ENCODE data around the gene CEP192. TPM values are rescaled to one million over a fixed set of nuclear protein-coding genes. Genes with fewer than 3 reads are reported as not detected.
"Not testable (repeated sequence)": the region's sequence is repeated elsewhere in the genome, so short reads cannot be mapped to it uniquely, and the experiment has no call there.

CEP192 gene
- total RNA-seq, 1 donor from 2014 or later = 31.2 TPM

DNA sequence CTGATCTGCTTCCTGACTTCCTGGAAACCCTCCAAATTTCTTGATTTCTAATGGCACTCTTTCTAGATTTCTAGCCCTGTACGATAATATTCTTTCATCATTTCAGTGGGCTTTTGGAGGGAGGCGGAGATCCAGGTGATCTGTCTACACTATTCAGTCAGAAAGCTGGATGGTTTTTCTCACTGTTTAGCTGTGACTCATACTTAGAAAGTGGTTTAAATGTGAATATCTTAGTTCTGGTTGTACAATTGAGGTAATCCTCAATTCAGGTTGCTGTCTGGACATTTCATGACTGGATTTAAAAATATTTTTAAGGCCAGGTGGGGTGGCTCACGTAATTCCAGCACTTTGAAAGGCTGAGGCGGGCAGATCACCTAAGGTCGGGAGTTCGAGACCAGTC is 22.5 kb upstream of the CEP192 start:
- peaks cover 40% of the 10 kb centered on the region for H3K36me3 Mint-ChIP-seq (ENCODE audit: low read depth)
- H3K4me3 Mint-ChIP-seq = no peak overlapping the region
- no peak overlapping the region for H3K27ac Mint-ChIP-seq
- no peak for DNase-seq (ENCODE audit: low spot score)
- no peaks in the 10 kb centered on the region for H3K27me3 Mint-ChIP-seq (ENCODE audit: insufficient read depth)
- intact Hi-C loops (cut with micrococcal nuclease) = no loop called here
- H3K9me3 Mint-ChIP-seq = no peaks in the 10 kb centered on the region
- peaks cover 18% of the 10 kb centered on the region for H3K4me1 Mint-ChIP-seq (ENCODE audit: low read depth)

DNA sequence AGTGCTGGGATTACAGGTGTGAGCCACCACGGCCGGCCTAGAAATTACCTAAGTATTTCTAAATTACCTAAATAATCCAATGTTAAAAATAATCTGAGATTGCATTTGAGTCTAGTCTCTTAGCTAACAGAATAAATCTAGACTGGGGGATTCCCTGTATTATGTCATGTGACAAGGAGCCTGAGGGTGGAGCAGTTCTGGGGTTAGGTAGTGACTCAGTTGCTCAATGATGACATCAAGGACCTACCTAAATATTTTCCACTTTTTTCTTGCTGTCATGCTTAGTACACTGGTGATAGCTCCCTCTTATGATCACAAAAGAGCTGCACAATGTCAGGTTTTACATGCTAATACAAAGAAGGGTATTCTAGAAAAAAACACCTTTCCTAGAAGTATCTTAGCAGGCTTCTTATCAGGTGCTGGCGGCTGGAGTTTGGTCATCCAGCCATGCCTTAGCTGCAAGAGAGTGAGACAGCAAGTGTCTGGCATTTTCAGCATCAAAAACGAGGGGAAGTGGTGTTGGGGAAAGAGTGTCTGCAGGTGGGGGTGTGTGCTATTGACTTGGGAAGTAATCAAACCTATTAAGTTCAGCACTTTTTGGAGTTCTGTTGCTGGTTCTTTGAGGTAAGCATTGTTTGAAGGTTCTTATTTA is 17.5 kb upstream of the CEP192 start:
- peaks cover 13% of the 10 kb centered on the region for H3K4me1 Mint-ChIP-seq (ENCODE audit: low read depth)
- no peak overlapping the region for H3K27ac Mint-ChIP-seq
- intact Hi-C loops (cut with micrococcal nuclease) = no loop called here
- H3K36me3 Mint-ChIP-seq (ENCODE audit: low read depth) = peaks cover 36% of the 10 kb centered on the region
- DNase-seq (ENCODE audit: low spot score) = no peak
- no peaks in the 10 kb centered on the region for H3K9me3 Mint-ChIP-seq
- no peaks in the 10 kb centered on the region for H3K27me3 Mint-ChIP-seq (ENCODE audit: insufficient read depth)
- H3K4me3 Mint-ChIP-seq = no peak overlapping the region

DNA sequence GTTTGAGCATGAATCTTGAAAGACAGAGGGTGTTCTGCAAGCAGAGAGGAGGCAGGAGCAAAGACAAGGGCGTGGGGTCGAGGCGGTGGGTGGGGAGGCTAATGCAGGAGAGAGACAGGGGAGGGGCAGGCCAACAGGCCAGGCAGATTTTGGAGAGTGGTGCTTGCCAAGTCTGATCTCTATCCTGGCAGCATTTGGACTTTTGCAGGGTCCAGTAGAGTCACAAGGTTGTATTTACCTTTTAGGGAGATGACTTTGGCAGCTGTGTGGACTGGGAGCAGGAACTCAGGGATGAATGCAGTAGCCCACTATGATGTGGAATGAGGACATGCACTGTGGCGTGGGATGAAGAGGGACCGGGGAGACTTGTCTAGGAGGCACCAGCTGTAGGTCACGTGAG is 15.7 kb upstream of the CEP192 start:
- Mint-ChIP-seq H3K4me3 (no peak overlapping the region), H3K36me3 (ENCODE audit: low read depth) (peaks cover 32% of the 10 kb centered on the region), H3K9me3 (no peaks in the 10 kb centered on the region), H3K27ac (no peak overlapping the region), H3K27me3 (ENCODE audit: insufficient read depth) (no peaks in the 10 kb centered on the region), H3K4me1 (ENCODE audit: low read depth) (peaks cover 10% of the 10 kb centered on the region)
- intact Hi-C loops (cut with micrococcal nuclease) = no loop called here
- DNase-seq (ENCODE audit: low spot score) = no peak

GRCh38 chr18:12976305-12976704 is 14.9 kb upstream of the CEP192 start:
- H3K27ac Mint-ChIP-seq = no peak overlapping the region
- H3K36me3 Mint-ChIP-seq (ENCODE audit: low read depth) = peaks cover 26% of the 10 kb centered on the region
- H3K4me3 Mint-ChIP-seq = no peak overlapping the region
- H3K9me3 Mint-ChIP-seq = no peaks in the 10 kb centered on the region
- H3K4me1 Mint-ChIP-seq (ENCODE audit: low read depth) = peaks cover 5% of the 10 kb centered on the region
- no peak for DNase-seq (ENCODE audit: low spot score)
- intact Hi-C loops (cut with micrococcal nuclease) = no loop called here
- no peaks in the 10 kb centered on the region for H3K27me3 Mint-ChIP-seq (ENCODE audit: insufficient read depth)

DNA sequence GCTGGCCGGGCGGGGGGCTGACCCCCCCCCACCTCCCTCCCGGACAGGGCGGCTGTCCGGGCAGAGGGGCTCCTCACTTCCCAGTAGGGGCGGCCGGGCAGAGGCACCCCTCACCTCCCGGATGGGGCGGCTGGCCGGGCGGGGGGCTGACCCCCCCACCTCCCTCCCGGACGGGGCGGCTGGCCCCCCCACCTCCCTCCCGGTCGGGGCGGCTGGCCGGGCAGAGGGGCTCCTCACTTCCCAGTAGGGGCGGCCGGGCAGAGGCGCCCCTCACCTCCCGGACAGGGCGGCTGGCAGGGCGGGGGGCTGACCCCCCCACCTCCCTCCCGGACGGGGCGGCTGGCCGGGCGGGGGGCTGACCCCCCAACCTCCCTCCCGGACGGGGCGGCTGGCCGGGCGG is 11.1 kb upstream of the CEP192 start:
- H3K4me1 Mint-ChIP-seq (ENCODE audit: low read depth); H3K9me3 Mint-ChIP-seq; DNase-seq (ENCODE audit: low spot score); intact Hi-C loops (cut with micrococcal nuclease); H3K27ac Mint-ChIP-seq; H3K27me3 Mint-ChIP-seq (ENCODE audit: insufficient read depth); H3K4me3 Mint-ChIP-seq: not testable (repeated sequence)
- H3K36me3 Mint-ChIP-seq (ENCODE audit: low read depth) = peaks cover 29% of the 10 kb centered on the region

- intact Hi-C loops (cut with micrococcal nuclease) = loop anchor here (2.0 to 10.0 kb wide), 7 partner anchors 228 to 1081 kb away; partner anchors contain the start of genes AFG3L2, IMPA2, LDLRAD4 and MPPE1
- H3K4me3 Mint-ChIP-seq = peak overlapping the region; percentile 93
- DNase-seq (ENCODE audit: low spot score) = no peak
- no peaks in the 10 kb centered on the region for H3K9me3 Mint-ChIP-seq
- peaks cover 15% of the 10 kb centered on the region for H3K36me3 Mint-ChIP-seq (ENCODE audit: low read depth)
- H3K27ac Mint-ChIP-seq = peak overlapping the region; percentile 87
- peaks cover 1% of the 10 kb centered on the region for H3K27me3 Mint-ChIP-seq (ENCODE audit: insufficient read depth)
- peaks cover 24% of the 10 kb centered on the region for H3K4me1 Mint-ChIP-seq (ENCODE audit: low read depth)
Measured at GRCh38 chr18:12989397-12990122, 1.6 kb upstream of the CEP192 start.

GRCh38 chr18:12990123-12990475 is 1.1 kb upstream of the CEP192 start:
- DNase-seq (ENCODE audit: low spot score) = peak; percentile 45
- peak overlapping the region; percentile 93 for H3K4me3 Mint-ChIP-seq
- intact Hi-C loops (cut with micrococcal nuclease) = loop anchor here (2.0 to 10.0 kb wide), 7 partner anchors 227 to 1081 kb away; partner anchors contain the start of genes AFG3L2, IMPA2, LDLRAD4 and MPPE1
- no peaks in the 10 kb centered on the region for H3K9me3 Mint-ChIP-seq
- H3K36me3 Mint-ChIP-seq (ENCODE audit: low read depth) = peaks cover 13% of the 10 kb centered on the region
- peaks cover 24% of the 10 kb centered on the region for H3K4me1 Mint-ChIP-seq (ENCODE audit: low read depth)
- peaks cover 1% of the 10 kb centered on the region for H3K27me3 Mint-ChIP-seq (ENCODE audit: insufficient read depth)
- H3K27ac Mint-ChIP-seq = peak overlapping the region; percentile 87

DNA sequence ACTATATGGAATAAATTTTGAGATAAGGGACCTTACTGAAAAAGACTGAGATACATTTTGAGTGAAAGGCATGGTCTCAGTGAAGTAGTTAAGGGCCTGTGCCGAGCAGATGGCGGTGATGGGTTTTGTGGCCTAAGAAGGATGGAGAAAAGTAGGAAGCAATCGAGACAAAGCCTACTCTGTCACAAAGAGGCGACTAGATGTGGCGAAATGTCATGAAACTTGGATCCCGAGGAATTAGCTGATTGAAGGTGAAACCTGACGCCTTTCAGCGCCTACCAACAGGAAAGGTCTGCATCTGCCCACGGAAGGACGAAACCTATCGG is 558 bp upstream of the CEP192 start:
- Mint-ChIP-seq H3K4me3 (peak overlapping the region; percentile 93), H3K36me3 (ENCODE audit: low read depth) (peaks cover 11% of the 10 kb centered on the region), H3K27ac (peak overlapping the region; percentile 87), H3K9me3 (no peaks in the 10 kb centered on the region), H3K4me1 (ENCODE audit: low read depth) (peaks cover 24% of the 10 kb centered on the region), H3K27me3 (ENCODE audit: insufficient read depth) (peaks cover 1% of the 10 kb centered on the region)
- DNase-seq (ENCODE audit: low spot score) = no peak
- intact Hi-C loops (cut with micrococcal nuclease) = loop anchor here (2.0 to 10.0 kb wide), 7 partner anchors 227 to 1082 kb away; partner anchors contain the start of genes AFG3L2, IMPA2, LDLRAD4 and MPPE1

DNA sequence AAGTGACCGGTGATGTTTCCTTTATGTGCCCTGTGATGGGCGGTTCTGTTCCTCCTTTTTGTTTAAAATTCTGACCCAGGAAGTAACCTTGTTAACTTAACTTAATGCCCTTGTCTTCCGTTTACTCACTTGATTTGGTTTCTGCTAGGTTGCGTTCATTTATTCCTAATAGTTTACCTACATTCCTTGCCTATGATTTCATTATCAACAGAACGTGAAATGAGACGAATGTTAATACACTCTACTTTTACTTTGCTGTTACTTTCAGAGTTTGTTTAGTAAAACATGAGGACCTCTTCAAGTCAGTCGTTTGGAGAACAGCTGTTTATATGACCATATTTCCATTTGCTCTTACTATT is 638 bp downstream of the CEP192 start:
- intact Hi-C loops (cut with micrococcal nuclease) = loop anchor here (1.0 to 10.0 kb wide), 14 partner anchors 9 to 1083 kb away; partner anchors contain the start of genes AFG3L2, CEP76, FAM210A and IMPA2
- H3K36me3 Mint-ChIP-seq (ENCODE audit: low read depth) = peaks cover 8% of the 10 kb centered on the region
- H3K9me3 Mint-ChIP-seq = no peaks in the 10 kb centered on the region

GRCh38 chr18:12993439-12993838 is 2.3 kb downstream of the CEP192 start:
- intact Hi-C loops (cut with micrococcal nuclease) = loop anchor here (5.0 to 10.0 kb wide), 6 partner anchors 224 to 1011 kb away; partner anchors contain the start of genes AFG3L2, IMPA2 and LDLRAD4
- peaks cover 1% of the 10 kb centered on the region for H3K27me3 Mint-ChIP-seq (ENCODE audit: insufficient read depth)
- H3K9me3 Mint-ChIP-seq = no peaks in the 10 kb centered on the region
- H3K27ac Mint-ChIP-seq = no peak overlapping the region
- H3K4me3 Mint-ChIP-seq = peak overlapping the region; percentile 93
- no peak for DNase-seq (ENCODE audit: low spot score)
- peaks cover 30% of the 10 kb centered on the region for H3K4me1 Mint-ChIP-seq (ENCODE audit: low read depth)
- H3K36me3 Mint-ChIP-seq (ENCODE audit: low read depth) = peaks cover 8% of the 10 kb centered on the region

More for the DNA sequence above, 638 bp downstream of the CEP192 start:
- H3K27ac Mint-ChIP-seq = peak overlapping the region; percentile 94
- peak overlapping the region; percentile 93 for H3K4me3 Mint-ChIP-seq
- peaks cover 24% of the 10 kb centered on the region for H3K4me1 Mint-ChIP-seq (ENCODE audit: low read depth)
- DNase-seq (ENCODE audit: low spot score) = no peak
- peaks cover 1% of the 10 kb centered on the region for H3K27me3 Mint-ChIP-seq (ENCODE audit: insufficient read depth)

DNA sequence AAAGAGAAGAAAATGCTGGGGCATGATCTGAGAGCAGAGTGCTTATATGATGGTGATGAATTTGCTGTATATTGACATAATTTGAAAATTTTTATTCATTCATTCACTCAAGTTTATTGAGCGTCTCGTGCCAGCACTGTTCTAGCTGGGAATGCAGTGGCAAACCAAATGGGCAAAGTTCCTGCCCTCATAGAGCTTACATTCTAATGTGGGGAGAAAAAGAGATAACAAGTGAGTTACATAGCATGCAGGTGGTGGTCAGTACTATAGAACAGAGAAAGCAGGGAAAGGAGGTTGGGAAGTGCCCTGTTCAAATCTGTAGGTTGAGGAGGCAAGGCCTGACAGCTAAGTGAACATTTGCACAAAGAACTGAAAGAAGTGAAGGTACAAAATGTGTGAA is 4.3 kb downstream of the CEP192 start:
- no peak overlapping the region for H3K4me3 Mint-ChIP-seq
- no peaks in the 10 kb centered on the region for H3K27me3 Mint-ChIP-seq (ENCODE audit: insufficient read depth)
- intact Hi-C loops (cut with micrococcal nuclease) = loop anchor here (10.0 kb wide), 1 partner anchor 379 kb away; no protein-coding TSS in a partner anchor
- H3K27ac Mint-ChIP-seq = no peak overlapping the region
- peaks cover 30% of the 10 kb centered on the region for H3K4me1 Mint-ChIP-seq (ENCODE audit: low read depth)
- H3K9me3 Mint-ChIP-seq = no peaks in the 10 kb centered on the region
- DNase-seq (ENCODE audit: low spot score) = no peak
- H3K36me3 Mint-ChIP-seq (ENCODE audit: low read depth) = peaks cover 13% of the 10 kb centered on the region

GRCh38 chr18:12995952-12996477 is 4.9 kb downstream of the CEP192 start:
- peaks cover 27% of the 10 kb centered on the region for H3K4me1 Mint-ChIP-seq (ENCODE audit: low read depth)
- no peak overlapping the region for H3K27ac Mint-ChIP-seq
- H3K36me3 Mint-ChIP-seq (ENCODE audit: low read depth) = peaks cover 14% of the 10 kb centered on the region
- no peak for DNase-seq (ENCODE audit: low spot score)
- intact Hi-C loops (cut with micrococcal nuclease) = loop anchor here (10.0 kb wide), 1 partner anchor 379 kb away; no protein-coding TSS in a partner anchor
- H3K4me3 Mint-ChIP-seq = no peak overlapping the region
- no peaks in the 10 kb centered on the region for H3K9me3 Mint-ChIP-seq
- no peaks in the 10 kb centered on the region for H3K27me3 Mint-ChIP-seq (ENCODE audit: insufficient read depth)

Data from activated T-helper 1 cell treated with anti-CD3 and anti-CD28 coated beads, Interleukin-12 subunit alpha, Interleukin-12 subunit beta, Interleukin-2, Interleukin-4 antibody, amounts not matched to agents 30 ng/mL and 10 ng/mL and 1 ng/mL, durations not matched to agents 14 hours and 24 hours and 36 hours (primary cell).